ENCODE results near the gene XPO5. TPM values are rescaled to one million over a fixed set of nuclear protein-coding genes. Genes with fewer than 3 reads are reported as not detected.

The XPO5 gene
- total RNA-seq, 4 donors from 2014 or later, result 24.1 to 49.8 (median 29.0) TPM

GRCh38 chr6:43516697-43517504, 58.9 kb downstream of the XPO5 start, which contains the start of the genes POLR1C and YIPF3:
POLR1C (plus strand) TSS chr6:43517089; CDS start chr6:43517110, 21 bp downstream.
YIPF3 (minus strand) TSS chr6:43516926; CDS start chr6:43516807, 119 bp downstream.
- H3K36me3 ChIP-seq, result peaks cover 62% of the 10 kb centered on the region

GRCh38 chr6:43516367-43516696, 59.5 kb downstream of the XPO5 start:
- H3K9me3 ChIP-seq, result no peaks in the 10 kb centered on the region
- no peak for DNase-seq (ENCODE audit: low spot score in 2 of 2)
- TF ChIP-seq CTCF (IDR thresholded peaks at IDR 0.05) (no peak), EP300 (IDR thresholded peaks at IDR 0.05) (no peak), POLR2AphosphoS5 (IDR thresholded peaks at IDR 0.05) (no peak), POLR2A (IDR thresholded peaks at IDR 0.05) (no peak)
- H3K36me3 ChIP-seq, result peaks cover 62% of the 10 kb centered on the region
- peak overlapping the region; percentile 77 for H3K27ac ChIP-seq
- no peaks in the 10 kb centered on the region for H3K27me3 ChIP-seq
- WGBS, result 3% methylated on average over 10 of the region's 10 CpGs
- H3K4me1 ChIP-seq, result peaks cover 47% of the 10 kb centered on the region
- H3K4me3 ChIP-seq, result peak overlapping the region; percentile 93

More at GRCh38 chr6:43516697-43517504, 58.9 kb downstream of the XPO5 start, which contains the start of the genes POLR1C and YIPF3:
- H3K27me3 ChIP-seq, result no peaks in the 10 kb centered on the region
- WGBS, result under 1% methylated on average over 52 of the region's 57 CpGs
- DNase-seq (ENCODE audit: low spot score in 2 of 2), result peak; percentile 98 to 99
- peak within 1 kb of the TSS; percentile 93 for H3K4me3 ChIP-seq
- H3K27ac ChIP-seq, result peak within 1 kb of the TSS; percentile 77
- H3K4me1 ChIP-seq, result peaks cover 47% of the 10 kb centered on the region
- H3K9me3 ChIP-seq, result no peaks in the 10 kb centered on the region
- peak in 1 of 2 donors; percentile 26 for TF ChIP-seq POLR2A (IDR thresholded peaks at IDR 0.05)
- no peak for TF ChIP-seq EP300 (IDR thresholded peaks at IDR 0.05)
- TF ChIP-seq POLR2AphosphoS5 (IDR thresholded peaks at IDR 0.05), result peak in 1 of 3 donors; percentile 78

- peak overlapping the region; percentile 77 for H3K27ac ChIP-seq
- H3K4me3 ChIP-seq, result peak overlapping the region; percentile 93
- no peak for DNase-seq (ENCODE audit: low spot score in 2 of 2)
- H3K9me3 ChIP-seq, result no peaks in the 10 kb centered on the region
- TF ChIP-seq EP300 (IDR thresholded peaks at IDR 0.05) (no peak), POLR2AphosphoS5 (IDR thresholded peaks at IDR 0.05) (no peak), CTCF (IDR thresholded peaks at IDR 0.05) (no peak), POLR2A (IDR thresholded peaks at IDR 0.05) (no peak)
- peaks cover 61% of the 10 kb centered on the region for H3K36me3 ChIP-seq
- WGBS, result 65% methylated on average over 9 of the region's 9 CpGs
- H3K27me3 ChIP-seq, result no peaks in the 10 kb centered on the region
- peaks cover 52% of the 10 kb centered on the region for H3K4me1 ChIP-seq
Measured at GRCh38 chr6:43515808-43516207, 60.0 kb downstream of the XPO5 start.

GRCh38 chr6:43511824-43512415, 63.9 kb downstream of the XPO5 start:
- H3K4me1 ChIP-seq, result peaks cover 54% of the 10 kb centered on the region
- peaks cover 44% of the 10 kb centered on the region for H3K36me3 ChIP-seq
- no peaks in the 10 kb centered on the region for H3K27me3 ChIP-seq
- WGBS, result 84% methylated on average over 11 of the region's 11 CpGs
- no peak overlapping the region for H3K27ac ChIP-seq
- H3K9me3 ChIP-seq, result no peaks in the 10 kb centered on the region
- no peak overlapping the region for H3K4me3 ChIP-seq
- no peak for TF ChIP-seq POLR2AphosphoS5 (IDR thresholded peaks at IDR 0.05)
- no peak for TF ChIP-seq EP300 (IDR thresholded peaks at IDR 0.05)
- no peak for TF ChIP-seq CTCF (IDR thresholded peaks at IDR 0.05)
- TF ChIP-seq POLR2A (IDR thresholded peaks at IDR 0.05), result no peak
- no peak for DNase-seq (ENCODE audit: low spot score in 2 of 2)

- Histone ChIP-seq H3K9me3 (no peaks in the 10 kb centered on the region), H3K27ac (peak overlapping the region; percentile 6), H3K36me3 (peaks cover 44% of the 10 kb centered on the region), H3K4me3 (peak overlapping the region; percentile 94), H3K4me1 (peaks cover 52% of the 10 kb centered on the region), H3K27me3 (no peaks in the 10 kb centered on the region)
- TF ChIP-seq POLR2A (IDR thresholded peaks at IDR 0.05) (no peak), POLR2AphosphoS5 (IDR thresholded peaks at IDR 0.05) (no peak)
- 76% methylated on average over 8 of the region's 10 CpGs for WGBS
- no peak for DNase-seq (ENCODE audit: low spot score in 2 of 2)
Measured at GRCh38 chr6:43510827-43511163, 65.0 kb downstream of the XPO5 start.

Measured in suprapubic skin (tissue), 4 donors.